ENCODE measurements around the gene JMJD7. TPM values are rescaled to one million over a fixed set of nuclear protein-coding genes. Genes with fewer than 3 reads are reported as not detected.

Gene JMJD7
- total and polyA plus RNA-seq, 9 of the 15 experiments (the other 6 are each of a cell fraction or from before 2014, with no cell fraction given) = 1.2 to 13.9 (median 6.1) TPM

GRCh38 chr15:41827880-41828806, at the start of gene JMJD7 (continued):
- TF ChIP-seq MGA (IDR thresholded peaks at IDR 0.05) (peak; percentile 75), MCM3 (IDR thresholded peaks at IDR 0.05) (no peak), WHSC1 (IDR thresholded peaks at IDR 0.05; ENCODE audit: low read length) (no peak), ARID2 (IDR thresholded peaks at IDR 0.05) (no peak), ZNF707 (CRISPR knock-in tag; conservative IDR thresholded peaks at IDR 0.05) (no peak), THRAP3 (IDR thresholded peaks at IDR 0.05; ENCODE audit: borderline replicate concordance) (no peak), HINFP (tag; conservative IDR thresholded peaks at IDR 0.05; ENCODE audit: low read depth) (no peak), ZNF253 (CRISPR knock-in tag; conservative IDR thresholded peaks at IDR 0.05) (no peak), DMBX1 (CRISPR knock-in tag; IDR thresholded peaks at IDR 0.05; ENCODE audit: borderline replicate concordance) (0 out of 2 replicates have a peak, but pooled peaks have one; percentile 32), CREB3L1 (IDR thresholded peaks at IDR 0.05; ENCODE audit: borderline replicate concordance, low read depth) (peak; percentile 32; the same call in 1 of the 2 replicates), HDAC2 (IDR thresholded peaks at IDR 0.05) (peak; percentile 79)
